HPDE6-E6E7 (cell line): Measurements from ENCODE around the gene IPO11.

Experiments
- DNase-seq: peaks from one replicate; pipeline ENCODE4 v3.0.0; 2011; ENCODE audit warnings: missing footprints; ENCODE audit errors: extremely low spot score

IPO11 gene

DNA sequence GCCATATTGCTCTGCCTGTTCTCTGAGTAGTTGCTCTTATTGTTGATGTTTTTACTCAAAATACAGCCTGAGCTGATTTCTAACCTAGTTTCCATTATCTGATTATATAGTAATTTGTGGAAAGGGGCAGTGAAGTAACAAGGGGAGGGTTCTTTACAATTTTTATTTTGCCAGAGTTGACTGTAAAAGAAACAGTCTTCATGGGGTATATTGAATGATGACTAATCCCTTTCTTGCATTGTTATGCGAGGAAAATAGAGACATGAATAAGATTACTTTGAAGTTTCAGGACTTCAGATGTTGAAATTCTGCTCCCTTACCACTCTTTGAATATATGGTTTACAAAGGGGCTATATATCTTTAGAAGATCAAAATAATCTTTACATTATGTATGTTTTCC lies 156.9 kb downstream of the IPO11 start:
- DNase-seq, result no peak

DNA sequence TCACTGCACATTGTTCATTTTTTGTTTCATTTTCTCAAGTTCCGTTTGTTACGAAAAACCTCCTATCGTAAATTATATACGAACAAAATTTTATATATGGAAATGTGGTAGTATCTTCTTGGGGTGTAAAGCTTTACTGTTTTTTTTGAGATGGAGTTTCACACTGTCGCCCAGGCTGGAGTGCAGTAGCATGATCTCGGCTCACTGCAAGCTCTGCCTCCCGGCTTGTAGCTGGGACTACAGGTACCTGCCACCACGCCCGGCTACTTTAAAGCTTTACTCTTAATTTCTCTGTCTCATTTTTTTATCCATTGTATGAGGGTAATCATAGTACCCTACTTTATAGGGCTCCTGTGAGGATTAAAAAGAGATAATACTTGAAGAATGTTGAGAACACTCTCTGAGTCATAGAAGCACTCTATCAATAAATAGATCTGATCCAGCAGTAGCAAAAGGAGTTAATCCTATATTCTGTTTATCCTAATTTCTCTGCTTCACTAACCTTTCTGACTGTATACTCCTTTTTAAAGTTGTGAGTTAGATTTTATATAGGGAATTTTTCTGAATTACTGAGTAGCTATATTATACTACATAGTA lies 160.5 kb downstream of the IPO11 start:
- no peak for DNase-seq

DNA sequence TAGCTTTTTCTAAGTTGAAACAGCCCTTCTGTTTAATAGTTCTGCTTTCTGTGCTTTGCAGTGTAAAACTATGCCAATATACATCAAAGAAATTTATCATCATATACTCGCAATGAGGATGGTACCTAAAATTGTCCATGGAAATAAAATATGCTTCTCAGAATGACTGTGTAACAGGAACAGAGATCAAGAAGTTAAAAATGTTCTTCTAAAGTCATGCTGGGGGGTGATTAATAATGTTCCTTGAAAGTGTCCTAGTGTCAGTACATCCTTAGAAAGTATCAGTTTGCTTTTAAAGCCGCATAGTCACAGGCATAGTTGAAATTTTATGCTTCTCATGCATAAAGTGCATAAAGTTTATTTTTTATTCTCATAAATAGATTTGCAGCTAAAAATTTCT lies 162.0 kb downstream of the IPO11 start:
- no peak for DNase-seq

DNA sequence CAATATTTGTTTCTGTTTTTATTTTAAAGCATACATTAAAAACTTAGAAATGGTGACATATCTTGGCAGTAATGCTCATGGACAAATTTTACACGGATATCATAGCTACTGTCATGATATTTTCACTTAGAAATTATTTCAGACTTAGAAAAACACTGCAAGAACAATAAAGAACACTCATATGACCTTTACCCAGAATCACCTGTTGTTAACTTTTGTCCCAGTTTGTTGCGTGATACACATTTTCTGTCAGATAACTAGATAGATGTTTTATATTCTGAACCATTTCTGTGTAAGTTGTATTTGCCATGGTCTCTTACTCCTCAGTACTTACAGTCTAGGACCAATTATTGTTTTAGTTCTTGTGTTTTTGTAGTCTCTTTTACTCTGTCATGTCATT lies 162.5 kb downstream of the IPO11 start:
- no peak for DNase-seq

DNA sequence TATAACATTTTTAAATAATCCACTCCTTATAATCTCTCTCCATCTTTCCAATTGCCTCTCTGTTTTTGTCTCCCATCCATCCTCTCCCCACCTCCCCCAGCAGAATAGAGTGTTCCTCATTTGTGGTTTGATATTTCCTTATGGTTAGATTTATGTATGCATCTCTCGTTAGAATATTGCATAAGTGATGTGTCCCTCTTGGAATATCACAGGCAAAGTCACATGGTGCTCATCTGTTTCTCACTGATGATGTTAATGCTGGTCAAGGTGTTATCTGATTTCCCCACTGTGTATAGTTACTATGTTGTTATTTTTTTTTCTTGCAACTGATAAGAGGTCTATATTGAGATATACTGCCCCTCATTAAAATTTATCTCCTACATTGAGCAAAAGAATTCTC lies 162.9 kb downstream of the IPO11 start:
- no peak for DNase-seq

DNA sequence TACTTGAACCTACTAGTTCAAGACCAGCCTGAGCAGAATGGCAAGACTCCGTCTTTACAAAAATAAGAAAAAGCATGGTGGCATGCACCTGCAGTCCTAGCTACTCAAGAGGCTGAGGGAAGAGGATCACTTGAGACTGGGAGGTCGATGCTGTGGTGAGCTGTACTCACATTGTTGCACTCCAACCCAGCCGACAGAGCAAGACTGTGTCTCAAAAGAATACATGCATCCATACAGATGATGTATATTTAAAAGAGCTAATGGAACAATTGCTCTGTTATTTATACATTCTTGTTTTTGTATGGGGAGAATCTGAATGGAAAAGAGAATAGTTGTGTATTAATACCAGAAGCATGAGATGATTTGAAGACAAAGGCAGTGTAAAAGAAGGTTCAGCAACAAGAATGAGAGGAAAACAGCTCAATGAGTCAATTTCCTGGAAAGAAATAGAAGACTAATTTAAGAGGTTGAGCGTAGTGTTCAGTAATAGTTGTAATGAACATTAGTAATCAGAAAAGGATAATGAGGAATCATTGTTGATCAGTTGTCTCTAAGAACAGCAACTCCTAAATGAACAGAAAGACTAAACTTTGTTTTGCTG lies 164.1 kb downstream of the IPO11 start:
- DNase-seq, result no peak

DNA sequence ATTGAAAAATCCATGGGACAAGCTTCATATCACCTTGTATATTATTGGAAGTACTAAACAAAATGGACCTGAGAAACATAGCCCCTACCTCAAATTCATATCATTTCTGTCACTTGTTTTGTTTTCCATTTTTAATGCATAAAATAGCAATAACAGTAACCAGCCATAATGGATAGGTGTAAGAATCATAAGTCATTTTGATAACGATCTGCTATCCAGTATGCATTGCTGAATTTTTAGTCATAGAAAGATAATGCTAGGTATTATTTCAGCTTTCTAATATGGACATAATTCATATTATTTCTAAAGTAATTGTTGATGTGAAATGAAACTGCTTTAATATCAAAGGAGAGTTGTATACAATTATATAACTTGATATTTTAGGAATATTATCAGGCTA lies 164.9 kb downstream of the IPO11 start:
- DNase-seq, result no peak

DNA sequence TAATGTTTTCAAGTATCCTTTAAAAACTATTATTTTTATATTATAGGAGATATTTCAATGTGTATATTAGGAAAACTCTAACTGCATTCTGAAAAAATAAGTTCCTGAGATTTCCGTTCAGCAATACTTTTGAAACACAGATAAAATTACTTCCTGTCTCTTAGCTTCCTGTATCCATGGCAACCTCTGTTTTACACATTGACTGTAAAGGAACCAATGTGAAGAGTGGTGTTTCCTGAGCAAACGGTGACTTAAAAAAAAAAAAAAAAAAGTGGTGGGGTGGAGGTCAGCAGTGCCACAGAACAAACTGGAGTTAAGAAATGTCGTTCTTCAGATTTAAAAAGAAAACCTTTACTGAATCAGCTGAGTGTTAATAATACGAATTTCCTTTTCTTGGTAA lies 166.0 kb downstream of the IPO11 start, which contains the start of gene LRRC70:
LRRC70 (plus strand) TSS at position 280 of the 400 bp plus-strand sequence. CDS start 620 bp downstream, outside the sequence.
- DNase-seq, result no peak

DNA sequence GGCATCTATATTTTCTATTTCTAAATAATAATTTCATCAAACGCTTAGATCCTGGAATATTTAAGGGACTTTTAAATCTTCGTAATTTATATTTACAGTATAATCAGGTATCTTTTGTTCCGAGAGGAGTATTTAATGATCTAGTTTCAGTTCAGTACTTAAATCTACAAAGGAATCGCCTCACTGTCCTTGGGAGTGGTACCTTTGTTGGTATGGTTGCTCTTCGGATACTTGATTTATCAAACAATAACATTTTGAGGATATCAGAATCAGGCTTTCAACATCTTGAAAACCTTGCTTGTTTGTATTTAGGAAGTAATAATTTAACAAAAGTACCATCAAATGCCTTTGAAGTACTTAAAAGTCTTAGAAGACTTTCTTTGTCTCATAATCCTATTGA lies 167.2 kb downstream of the IPO11 start:
- DNase-seq, result no peak

DNA sequence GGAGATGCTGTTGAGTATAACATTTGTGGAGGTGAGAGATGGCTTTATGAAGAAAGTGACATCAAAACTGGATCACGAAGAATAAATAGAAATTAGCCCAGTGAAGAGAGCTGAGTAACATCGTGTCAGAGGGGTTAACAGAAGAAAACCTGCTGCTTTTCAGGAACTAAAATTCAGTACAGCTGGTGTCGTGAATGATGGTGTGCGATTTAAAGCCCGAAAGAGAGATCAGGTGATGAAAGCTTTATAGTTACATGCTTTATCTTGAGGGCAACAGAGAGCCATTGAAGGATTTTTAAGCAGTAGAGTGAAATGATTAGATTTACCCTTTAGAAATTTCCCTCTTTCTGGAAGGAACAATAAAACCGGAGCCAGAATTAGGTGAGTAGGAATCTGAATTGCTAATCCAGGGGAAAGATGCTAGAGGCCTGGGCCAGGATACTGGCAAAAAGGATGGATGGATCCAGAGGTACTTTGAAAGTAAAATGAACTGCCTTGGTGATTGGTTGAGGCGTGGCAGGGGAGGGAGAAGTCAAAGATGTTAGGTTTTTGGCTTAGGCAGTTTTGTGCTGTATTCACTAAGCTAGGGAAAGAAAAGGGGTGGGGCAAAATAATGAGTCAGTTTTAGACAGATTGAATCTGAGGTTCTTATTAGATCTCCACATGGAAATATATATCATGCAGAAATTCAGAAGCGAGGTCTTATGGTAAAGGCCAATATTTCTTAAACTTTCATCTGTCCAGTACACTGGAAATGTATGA lies 169.5 kb downstream of the IPO11 start:
- DNase-seq, result no peak

DNA sequence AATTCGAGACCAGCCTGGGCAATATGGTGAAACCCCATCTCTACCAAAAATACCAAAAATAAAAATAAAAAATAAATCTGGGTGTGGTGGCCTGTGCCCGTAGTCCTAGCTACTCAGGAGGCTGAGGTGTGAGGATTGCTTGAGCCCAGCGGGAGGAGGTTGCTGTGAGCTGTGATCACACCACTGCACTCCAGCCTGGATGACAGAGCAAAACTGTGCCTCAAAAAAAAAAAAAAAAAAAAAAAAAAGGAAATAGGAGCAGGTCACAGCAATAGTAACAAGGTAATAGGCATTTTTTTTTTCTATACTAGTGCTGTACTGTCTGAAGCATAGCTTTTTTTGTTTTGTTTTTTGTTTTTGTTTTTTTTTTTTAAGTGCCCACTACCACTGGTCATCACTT lies 171.8 kb downstream of the IPO11 start:
- DNase-seq, result no peak

DNA sequence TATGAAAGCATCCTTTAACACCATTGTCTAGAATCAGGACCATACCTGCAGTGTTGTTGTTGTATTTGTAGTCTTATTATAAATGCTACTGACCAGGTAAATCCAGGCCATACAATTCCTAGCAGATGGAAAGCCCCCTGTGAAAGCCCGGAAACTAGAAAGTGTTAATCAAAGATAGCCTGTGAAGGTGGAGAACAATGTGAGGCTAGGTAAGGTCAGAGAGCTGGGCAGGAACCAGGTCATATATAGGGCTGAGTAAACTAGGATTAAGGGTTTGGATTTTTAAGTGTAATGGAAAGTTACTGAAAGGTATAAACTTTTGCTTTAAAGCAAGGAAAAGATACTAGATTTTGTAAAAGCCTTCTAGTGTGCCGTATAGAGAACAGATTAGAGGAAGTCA lies 172.7 kb downstream of the IPO11 start:
- DNase-seq, result no peak

DNA sequence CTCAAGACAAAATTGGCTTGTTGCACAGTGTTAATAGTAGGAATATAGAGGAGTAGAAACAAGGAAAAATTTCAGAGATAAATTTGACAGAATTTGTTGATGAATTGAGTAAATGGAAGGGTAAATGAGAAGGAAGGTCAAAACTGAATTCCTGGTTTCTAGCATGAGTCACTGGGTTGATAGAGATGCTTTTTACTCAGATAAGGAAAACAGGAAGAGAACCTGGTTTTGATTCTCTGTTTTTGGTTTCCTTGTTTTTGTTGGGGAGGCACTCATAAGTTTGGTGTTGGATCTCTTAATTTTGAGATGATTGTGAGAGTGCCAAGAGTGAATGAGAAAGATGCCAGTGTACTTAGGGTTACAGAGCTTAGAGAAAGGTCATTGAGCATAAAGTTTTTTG lies 173.2 kb downstream of the IPO11 start:
- DNase-seq, result no peak

DNA sequence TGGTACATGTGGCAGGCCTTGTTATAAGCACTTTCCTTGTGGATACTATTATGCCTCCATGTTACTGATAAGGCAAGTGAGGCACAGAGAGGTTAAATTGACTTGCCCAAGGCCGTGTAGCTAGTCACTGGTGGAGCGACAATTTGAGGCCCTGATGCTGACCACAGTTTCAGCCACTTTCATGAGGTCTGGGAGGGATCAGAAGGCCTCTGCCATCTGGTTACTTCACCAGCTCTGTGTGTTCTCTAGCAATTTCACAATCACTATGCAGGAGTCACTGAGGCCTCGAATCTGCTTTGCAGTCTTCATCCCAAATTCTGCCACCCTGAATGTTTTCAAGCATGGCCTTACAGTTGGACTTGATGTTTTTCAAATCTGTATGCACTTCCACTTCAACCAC lies 175.2 kb downstream of the IPO11 start:
- DNase-seq, result no peak

DNA sequence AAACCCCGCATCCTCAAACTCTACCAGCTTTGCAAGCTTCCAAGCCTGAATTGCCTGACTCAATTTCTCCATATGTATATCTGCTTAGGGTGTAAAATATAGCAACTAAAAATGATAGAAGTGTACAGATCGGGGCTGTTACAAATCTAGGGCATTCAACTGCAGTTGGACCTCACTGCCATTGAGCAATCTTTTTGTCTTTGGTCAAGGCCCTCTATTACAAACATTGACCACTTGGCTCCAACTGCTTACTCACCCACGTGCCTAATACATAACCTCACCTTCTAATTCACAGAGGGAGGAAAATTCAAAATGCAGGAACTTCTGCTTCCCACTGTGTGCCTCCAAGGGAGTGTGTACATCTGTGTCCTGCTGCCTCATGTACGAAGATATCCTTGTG lies 176.1 kb downstream of the IPO11 start:
- no peak for DNase-seq

DNA sequence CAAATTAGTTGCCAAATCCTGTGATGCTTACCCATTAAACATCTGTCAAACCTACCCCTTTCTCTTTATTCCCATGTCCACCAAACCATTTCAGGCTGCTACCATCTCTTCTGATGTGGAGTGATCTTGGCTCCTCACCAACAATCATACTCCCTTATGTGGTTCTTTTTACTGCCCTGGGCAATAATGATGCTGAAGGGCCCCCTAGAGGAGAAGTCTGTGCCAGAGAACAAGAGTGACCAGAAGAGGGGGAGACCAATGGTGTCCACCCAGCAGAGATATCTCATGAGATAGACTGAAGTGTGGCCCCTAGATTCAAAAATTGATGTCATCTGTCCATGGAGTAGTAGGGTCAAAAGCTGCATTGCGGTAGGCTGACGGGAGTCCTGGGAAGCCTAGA lies 176.9 kb downstream of the IPO11 start:
- no peak for DNase-seq

DNA sequence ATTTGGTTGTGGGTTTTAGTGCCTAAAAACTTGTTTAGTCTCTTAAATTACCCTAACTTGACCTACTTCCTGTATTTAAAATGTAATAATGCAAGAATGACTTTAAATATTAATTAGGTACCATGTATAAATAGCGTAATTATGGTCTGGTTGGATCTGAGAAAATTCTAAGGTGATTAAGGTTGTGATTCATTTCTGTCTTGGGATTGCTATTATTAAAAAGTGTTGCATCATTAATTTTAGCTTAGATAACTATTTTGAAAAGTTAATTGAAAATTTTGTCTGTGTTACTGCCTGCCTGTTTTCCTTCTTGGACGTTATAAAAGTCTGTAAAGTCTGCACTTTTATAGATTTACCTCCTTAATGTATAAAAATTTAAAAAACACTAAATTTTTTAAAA lies 177.8 kb downstream of the IPO11 start:
- DNase-seq, result no peak

DNA sequence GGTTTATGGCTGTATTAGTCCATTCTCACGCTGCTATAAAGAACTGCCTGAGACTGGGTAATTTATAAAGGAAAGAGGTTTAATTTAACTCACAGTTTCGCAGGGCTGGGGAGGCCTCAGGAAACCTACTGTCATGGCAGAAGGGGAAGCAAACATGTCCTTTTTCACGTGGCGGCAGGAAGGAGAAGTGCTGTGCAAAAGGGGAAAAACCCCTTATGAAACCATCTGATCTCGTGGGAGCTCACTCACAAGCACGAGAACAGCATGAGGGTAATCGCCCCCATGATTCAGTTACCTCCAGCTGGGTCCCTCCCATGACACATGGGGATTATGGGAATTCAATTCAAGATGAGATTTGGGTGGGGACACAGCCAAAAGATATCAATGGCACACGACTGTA lies 180.0 kb downstream of the IPO11 start:
- no peak for DNase-seq

DNA sequence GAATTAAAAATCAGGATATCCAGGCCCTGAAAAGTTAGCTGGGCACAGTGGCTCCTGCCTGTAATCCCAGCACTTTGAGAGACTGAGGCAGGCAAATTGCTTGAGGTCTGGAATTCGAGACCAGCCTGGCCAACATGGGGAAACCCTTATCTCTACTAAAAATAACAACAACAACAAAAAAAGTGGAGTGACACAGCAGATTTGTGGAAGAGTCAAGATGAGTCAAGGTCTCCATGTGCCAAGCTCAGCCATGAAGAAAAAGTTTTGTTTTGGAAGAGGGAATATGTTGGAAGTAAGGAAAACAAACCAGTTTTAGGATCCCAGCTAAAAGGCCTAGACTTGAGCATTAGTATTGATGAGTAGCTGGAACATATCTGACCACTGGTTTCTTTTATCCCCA lies 180.8 kb downstream of the IPO11 start:
- no peak for DNase-seq

DNA sequence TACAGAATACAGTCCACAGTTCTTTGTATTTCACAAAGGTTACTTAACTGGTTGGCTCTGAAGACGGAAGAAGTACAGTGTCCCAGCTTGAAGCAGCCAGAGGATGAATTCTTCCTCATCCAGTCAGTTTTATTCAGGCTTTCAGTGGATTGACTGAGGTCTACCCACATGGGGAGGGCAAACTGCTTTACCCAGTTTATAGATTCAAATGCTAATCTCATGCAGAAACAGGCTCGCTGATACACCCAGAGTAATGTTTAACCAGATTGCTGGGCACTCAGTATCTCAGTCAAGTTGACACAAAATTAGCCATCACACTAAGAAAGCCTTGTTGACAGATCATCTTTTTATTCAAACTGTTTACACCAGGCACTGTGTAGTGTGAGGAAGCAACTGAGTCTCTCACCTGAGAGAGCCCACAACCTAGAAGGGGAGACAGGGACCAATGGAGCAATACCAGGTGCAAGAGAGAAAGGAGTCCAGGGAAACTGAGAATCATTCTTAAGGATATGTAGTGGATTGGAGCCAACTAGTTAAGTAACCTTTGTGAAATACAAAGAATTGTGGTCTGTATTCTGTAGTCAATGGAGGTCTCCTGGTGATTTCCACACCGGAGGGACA lies 181.9 kb downstream of the IPO11 start:
- DNase-seq, result no peak

DNA sequence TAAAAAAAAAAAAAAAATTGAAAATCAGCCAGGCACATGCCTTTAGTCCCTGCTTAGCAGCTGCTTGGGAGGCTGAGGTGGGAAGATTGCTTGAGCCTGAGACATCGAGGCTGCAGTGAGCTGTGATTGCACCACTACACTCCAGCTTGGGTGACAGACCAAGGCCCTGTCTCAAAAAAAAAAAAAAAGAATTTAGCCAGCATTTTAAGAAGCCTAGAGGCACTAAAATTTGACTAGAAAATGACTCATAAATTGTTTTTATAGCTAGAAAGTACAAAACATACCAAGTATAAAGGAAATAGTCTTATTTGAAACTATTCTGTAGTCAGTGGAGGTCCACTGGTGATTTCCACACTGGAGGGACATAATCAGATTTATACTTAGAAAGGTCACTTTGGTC lies 183.5 kb downstream of the IPO11 start:
- DNase-seq, result no peak

DNA sequence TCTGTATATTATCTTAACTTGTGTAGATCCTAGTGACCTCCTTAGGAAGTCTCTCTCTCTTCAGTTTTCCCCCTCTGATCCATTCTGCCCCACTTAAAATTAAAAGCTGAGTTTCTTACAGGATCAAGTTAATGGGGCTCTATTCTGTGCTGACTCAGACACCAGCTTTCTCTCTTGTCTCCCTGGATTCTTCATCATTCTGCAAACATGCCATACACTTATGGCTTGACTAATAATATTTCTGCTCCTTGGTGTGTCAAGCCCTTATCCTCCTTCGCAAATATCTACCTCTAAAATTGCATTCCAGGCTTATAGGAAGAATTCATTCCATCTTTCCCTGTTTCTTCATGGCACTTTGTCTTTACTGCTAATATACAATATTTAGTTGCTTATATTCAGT lies 184.1 kb downstream of the IPO11 start:
- no peak for DNase-seq

DNA sequence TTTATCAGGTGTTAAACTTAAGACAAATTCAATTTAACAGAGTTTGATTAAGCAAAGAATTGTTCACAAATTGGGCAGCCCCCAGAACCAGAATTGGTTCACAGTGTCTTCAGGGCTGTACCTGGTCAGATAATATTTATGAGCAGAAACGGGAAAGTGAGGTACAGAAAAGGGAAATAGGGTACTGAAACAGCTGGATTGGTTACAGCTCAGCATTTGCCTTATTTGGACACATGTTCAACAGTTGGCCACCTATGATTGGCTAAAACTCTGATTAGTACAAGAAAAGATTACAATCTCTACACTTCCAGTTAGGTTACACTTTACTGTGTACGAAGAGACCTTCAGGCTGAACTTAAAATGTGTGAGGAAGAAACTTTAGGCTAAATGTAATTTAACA lies 184.8 kb downstream of the IPO11 start:
- DNase-seq, result no peak
